HL-60 (cell line): ENCODE data around the gene IFIT3.

Experiments
- DNase-seq, 2 experiments: peaks; one replicate each; pipeline ENCODE4 v3.0.0-alpha.2; 2010 to 2020; ENCODE audit warnings: low read depth in 1 of 2, low spot score in 1 of 2
- H3K27ac ChIP-seq: fragments of 250-450 bp; sonication (Bioruptor Pico); replicated peaks from 2 replicates; pipeline ENCODE4 v1.5.1; 2020; ENCODE audit warnings: mild to moderate bottlenecking, moderate library complexity
- H3K27me3 ChIP-seq: fragments of 250-450 bp; sonication (Bioruptor Pico); 2 replicates; pipeline ENCODE4 v1.5.1; 2021; ENCODE audit warnings: mild to moderate bottlenecking, moderate library complexity; ENCODE audit not compliant: insufficient read depth, poor library complexity, severe bottlenecking
- H3K4me3 ChIP-seq: replicated peaks from 2 replicates; pipeline ENCODE4 v1.5.1; 2011; ENCODE audit warnings: mild to moderate bottlenecking, control low read depth, low read length; ENCODE audit not compliant: insufficient read depth
- GABPA ChIP-seq: IDR thresholded peaks from 2 replicates; pipeline ENCODE4 v1.6.1; 2012; ENCODE audit warnings: low read depth
- POLR2AphosphoS5 ChIP-seq: IDR thresholded peaks from 2 replicates; pipeline ENCODE4 v1.6.1; 2012; ENCODE audit warnings: low read depth
- SPI1 ChIP-seq: IDR thresholded peaks from 2 replicates; pipeline ENCODE4 v1.6.1; 2012; ENCODE audit warnings: low read depth, mild to moderate bottlenecking, borderline replicate concordance
- TF ChIP-seq, protein P1 (sequence below): IDR thresholded peaks from 2 replicates; pipeline ENCODE4 v1.6.1; 2012; ENCODE audit warnings: low read depth; ENCODE audit not compliant: insufficient replicate concordance
- TF ChIP-seq, protein P2 (sequence below): IDR thresholded peaks from one replicate; pipeline ENCODE4 v1.5.1; 2011; ENCODE audit warnings: low read length, control low read depth, inconsistent platforms; ENCODE audit not compliant: insufficient read depth

Gene IFIT3

DNA sequence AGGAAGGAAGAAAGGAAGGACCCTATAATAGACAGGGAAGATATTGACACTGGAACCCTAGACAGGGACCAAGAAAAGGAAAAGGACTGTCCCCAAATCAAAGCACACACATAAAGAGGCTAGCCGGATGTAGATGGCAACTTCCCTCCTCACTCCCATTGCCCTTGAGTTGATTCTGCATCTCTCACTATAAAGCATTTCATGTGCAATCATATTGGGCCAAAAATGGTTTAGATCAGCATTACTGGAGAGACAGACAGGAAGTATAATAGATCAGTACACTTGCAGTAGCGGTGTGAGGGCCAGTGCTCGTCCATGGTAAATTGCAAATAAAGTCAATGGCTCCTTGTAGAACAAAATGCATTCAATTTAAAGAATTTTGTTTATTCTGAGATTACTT lies 8.4 kb downstream of the IFIT3 start:
- no peak overlapping the region for H3K4me3 ChIP-seq
- TF ChIP-seq POLR2AphosphoS5 (no peak), GABPA (no peak), SPI1 (no peak)
- TF ChIP-seq, protein P1, sequence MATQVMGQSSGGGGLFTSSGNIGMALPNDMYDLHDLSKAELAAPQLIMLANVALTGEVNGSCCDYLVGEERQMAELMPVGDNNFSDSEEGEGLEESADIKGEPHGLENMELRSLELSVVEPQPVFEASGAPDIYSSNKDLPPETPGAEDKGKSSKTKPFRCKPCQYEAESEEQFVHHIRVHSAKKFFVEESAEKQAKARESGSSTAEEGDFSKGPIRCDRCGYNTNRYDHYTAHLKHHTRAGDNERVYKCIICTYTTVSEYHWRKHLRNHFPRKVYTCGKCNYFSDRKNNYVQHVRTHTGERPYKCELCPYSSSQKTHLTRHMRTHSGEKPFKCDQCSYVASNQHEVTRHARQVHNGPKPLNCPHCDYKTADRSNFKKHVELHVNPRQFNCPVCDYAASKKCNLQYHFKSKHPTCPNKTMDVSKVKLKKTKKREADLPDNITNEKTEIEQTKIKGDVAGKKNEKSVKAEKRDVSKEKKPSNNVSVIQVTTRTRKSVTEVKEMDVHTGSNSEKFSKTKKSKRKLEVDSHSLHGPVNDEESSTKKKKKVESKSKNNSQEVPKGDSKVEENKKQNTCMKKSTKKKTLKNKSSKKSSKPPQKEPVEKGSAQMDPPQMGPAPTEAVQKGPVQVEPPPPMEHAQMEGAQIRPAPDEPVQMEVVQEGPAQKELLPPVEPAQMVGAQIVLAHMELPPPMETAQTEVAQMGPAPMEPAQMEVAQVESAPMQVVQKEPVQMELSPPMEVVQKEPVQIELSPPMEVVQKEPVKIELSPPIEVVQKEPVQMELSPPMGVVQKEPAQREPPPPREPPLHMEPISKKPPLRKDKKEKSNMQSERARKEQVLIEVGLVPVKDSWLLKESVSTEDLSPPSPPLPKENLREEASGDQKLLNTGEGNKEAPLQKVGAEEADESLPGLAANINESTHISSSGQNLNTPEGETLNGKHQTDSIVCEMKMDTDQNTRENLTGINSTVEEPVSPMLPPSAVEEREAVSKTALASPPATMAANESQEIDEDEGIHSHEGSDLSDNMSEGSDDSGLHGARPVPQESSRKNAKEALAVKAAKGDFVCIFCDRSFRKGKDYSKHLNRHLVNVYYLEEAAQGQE, result no peak
- TF ChIP-seq, protein P2, sequence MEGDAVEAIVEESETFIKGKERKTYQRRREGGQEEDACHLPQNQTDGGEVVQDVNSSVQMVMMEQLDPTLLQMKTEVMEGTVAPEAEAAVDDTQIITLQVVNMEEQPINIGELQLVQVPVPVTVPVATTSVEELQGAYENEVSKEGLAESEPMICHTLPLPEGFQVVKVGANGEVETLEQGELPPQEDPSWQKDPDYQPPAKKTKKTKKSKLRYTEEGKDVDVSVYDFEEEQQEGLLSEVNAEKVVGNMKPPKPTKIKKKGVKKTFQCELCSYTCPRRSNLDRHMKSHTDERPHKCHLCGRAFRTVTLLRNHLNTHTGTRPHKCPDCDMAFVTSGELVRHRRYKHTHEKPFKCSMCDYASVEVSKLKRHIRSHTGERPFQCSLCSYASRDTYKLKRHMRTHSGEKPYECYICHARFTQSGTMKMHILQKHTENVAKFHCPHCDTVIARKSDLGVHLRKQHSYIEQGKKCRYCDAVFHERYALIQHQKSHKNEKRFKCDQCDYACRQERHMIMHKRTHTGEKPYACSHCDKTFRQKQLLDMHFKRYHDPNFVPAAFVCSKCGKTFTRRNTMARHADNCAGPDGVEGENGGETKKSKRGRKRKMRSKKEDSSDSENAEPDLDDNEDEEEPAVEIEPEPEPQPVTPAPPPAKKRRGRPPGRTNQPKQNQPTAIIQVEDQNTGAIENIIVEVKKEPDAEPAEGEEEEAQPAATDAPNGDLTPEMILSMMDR, result no peak

DNA sequence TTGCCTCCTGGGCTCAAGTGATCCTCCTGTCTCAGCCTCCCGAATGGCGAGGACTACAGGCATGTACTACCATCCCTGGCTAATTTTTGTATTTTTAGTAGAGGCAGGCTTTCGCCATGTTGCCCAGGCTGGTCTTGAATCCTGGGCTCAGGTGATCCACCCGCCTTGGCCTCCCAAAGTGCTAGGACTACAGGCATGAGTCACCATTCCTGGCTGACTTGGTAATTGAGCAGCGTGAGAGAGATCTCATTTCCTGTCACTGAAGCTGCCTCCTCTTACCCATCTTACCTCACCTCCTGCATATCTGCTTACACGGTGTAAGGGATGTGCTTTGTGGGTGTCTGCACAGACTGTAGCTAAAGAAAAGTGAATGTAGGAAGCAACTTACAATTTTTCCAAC lies 9.7 kb downstream of the IFIT3 start:
- TF ChIP-seq POLR2AphosphoS5 (no peak), GABPA (no peak), SPI1 (no peak)
- TF ChIP-seq, protein P1, result no peak
- TF ChIP-seq, protein P2, result no peak
- H3K27ac ChIP-seq, result no peak overlapping the region
- DNase-seq, result no peak
- no peak overlapping the region for H3K4me3 ChIP-seq
- H3K27me3 ChIP-seq, result no peaks in the 10 kb centered on the region

More for the DNA sequence above, 8.4 kb downstream of the IFIT3 start:
- no peak for DNase-seq
- Histone ChIP-seq H3K27ac (no peak overlapping the region), H3K27me3 (no peaks in the 10 kb centered on the region)

DNA sequence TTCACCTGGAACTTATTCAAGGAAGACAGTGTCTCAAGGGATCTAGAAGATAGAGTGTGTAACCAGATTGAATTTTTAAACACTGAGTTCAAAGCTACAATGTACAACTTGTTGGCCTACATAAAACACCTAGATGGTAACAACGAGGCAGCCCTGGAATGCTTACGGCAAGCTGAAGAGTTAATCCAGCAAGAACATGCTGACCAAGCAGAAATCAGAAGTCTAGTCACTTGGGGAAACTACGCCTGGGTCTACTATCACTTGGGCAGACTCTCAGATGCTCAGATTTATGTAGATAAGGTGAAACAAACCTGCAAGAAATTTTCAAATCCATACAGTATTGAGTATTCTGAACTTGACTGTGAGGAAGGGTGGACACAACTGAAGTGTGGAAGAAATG lies 10.9 kb downstream of the IFIT3 start:
- Histone ChIP-seq H3K27ac (no peak overlapping the region), H3K4me3 (no peak overlapping the region), H3K27me3 (no peaks in the 10 kb centered on the region)
- TF ChIP-seq SPI1, result no peak
- TF ChIP-seq, protein P2, result no peak
- TF ChIP-seq, protein P1, result no peak
- TF ChIP-seq GABPA, result no peak
- TF ChIP-seq POLR2AphosphoS5, result no peak
- no peak for DNase-seq
